AG20443 (cell line): Measurements from ENCODE around the gene YWHAQ.
A peak's percentile ranks its signal among the peaks of the same experiment; 100 is the strongest.

Source experiments
- DNase-seq: peaks from one replicate; pipeline ENCODE4 v3.0.0; 2012; ENCODE audit warnings: low spot score, mixed read lengths

The YWHAQ gene

DNA sequence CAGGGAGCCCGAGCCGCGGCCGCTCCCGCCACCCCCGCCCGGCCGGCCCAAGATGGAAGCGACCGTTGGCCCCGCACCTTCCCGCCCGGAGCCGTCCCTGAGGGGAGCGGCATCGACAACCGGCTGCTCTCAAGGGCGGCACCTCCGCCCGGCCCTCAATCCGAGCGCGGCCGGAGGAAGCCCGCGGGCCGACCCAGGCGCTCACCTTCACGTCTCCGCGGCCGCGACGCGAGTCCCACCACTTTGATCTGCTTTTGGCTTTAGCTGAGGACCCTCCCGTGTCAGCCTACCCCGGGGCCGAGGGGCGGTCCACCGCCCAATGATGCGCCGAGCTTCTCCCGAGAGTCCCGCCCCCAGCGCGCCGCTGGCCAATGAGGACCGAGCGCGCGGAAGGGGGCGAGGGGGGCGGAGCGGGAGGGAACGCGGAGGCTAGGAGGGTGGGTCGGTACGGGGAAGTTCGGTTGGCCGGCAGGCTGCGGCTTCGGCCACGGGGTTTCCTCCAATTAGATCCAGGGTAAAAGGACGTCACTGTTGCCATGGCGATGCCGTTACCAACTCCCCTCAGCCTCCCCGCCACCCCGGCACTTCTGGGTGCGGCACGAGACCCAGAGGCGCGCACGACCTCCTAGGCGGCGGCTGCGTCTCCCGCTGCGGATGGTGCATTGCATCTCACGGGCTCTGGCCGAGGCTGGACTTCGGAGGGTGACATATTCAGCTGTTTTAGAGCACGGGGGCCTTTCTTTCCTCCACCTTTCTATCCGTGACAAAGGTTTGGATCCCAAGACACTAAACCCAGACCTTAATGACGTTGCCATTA lies at the start of gene YWHAQ:
YWHAQ (minus strand) TSS at position 262 of the 817 bp plus-strand sequence. CDS start 545 bp downstream, outside the sequence.
- peak; percentile 99 for DNase-seq

GRCh38 chr2:9680082-9680481 lies 49.3 kb upstream of the YWHAQ start:
- no peak for DNase-seq

DNA sequence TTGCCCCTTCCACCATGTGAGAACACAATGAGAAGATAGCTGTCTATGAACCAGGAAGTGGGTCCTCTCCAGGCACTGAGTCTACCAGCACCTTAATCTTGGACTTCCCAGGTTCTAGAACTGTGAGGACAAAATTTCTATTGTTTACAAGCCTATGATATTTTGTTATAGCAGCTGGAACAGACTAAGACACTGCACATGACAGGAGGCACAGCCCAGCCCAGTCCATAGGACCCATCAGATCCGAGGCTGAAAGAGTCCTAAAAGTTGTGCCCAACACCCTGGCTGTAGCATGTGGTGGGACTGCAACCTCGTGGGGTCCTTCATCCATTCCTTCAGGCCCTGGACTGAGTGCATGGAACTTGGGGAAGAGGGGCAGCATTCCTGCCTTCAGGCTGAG lies 48.4 kb upstream of the YWHAQ start:
- no peak for DNase-seq

- no peak for DNase-seq
Measured at GRCh38 chr2:9678544-9678943, 47.7 kb upstream of the YWHAQ start.

DNA sequence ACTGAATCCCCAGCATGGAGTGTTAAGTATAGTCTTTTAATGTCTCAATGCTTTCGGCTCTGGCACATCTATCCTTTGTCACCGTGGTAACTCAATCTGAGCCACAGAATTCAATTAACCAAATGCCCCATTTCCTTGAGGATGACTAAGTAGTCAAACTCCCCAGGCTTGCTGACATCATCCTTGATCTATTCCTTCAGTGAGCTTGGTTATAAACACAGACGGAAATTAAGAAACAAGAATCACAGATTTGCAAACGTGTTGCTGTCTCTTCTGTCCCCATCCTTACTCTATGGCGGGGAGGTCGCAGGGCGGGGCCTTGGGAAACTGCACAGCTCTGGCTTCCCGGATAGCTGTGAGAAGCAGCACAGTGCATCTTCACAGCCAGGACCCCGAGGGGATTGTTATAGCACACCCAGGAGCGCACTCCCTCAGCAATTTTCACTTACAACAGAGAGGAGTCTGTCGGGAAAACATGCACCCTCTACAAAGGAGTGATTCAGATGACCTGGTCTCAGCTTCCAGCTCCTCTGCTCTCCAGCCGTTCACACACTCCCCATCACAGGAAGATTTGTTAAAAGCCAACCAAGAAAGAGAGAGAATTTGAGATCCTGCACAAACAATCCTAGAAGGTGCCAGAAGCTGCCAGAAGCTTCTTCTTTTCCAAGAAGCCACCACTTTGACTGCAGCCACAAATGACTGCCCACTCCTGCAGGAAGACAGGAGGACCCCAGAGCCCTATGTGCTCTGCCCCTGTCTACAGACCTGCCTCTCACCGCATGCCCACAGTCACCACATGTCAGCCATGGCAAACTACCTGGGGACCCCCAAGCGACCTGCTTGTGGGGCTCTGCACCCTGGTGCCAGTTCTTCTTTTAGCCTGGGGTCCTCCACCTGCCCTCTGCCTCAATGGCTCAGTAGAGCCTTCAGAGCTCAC lies 44.9 kb upstream of the YWHAQ start:
- DNase-seq: peak; percentile 90

DNA sequence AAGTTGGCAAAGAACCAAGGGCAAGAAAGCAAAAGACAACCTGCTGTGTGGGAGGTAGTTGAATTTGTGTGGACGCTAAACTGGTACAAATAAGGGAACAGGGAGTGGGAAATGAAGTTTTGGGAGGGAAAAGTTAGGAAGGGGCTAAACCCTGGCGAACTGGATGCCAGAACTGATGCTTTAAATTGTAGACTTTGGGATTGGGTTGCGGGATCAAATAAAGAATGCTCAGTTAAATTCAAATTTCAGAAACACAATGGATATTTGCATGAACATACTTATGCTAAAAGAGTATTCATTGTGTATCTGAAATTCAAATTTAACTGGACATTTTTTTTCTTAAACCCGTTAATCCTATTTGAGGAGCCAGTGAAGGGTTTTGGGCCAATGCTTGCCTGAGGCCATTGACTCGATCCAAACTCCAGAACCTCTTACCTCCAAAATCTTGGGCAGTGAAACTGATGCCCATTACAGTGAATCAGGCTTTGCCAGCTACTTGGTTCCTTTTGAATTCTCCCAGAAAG lies 44.2 kb upstream of the YWHAQ start:
- no peak for DNase-seq

GRCh38 chr2:9673914-9674481 lies 43.2 kb upstream of the YWHAQ start:
- no peak for DNase-seq

DNA sequence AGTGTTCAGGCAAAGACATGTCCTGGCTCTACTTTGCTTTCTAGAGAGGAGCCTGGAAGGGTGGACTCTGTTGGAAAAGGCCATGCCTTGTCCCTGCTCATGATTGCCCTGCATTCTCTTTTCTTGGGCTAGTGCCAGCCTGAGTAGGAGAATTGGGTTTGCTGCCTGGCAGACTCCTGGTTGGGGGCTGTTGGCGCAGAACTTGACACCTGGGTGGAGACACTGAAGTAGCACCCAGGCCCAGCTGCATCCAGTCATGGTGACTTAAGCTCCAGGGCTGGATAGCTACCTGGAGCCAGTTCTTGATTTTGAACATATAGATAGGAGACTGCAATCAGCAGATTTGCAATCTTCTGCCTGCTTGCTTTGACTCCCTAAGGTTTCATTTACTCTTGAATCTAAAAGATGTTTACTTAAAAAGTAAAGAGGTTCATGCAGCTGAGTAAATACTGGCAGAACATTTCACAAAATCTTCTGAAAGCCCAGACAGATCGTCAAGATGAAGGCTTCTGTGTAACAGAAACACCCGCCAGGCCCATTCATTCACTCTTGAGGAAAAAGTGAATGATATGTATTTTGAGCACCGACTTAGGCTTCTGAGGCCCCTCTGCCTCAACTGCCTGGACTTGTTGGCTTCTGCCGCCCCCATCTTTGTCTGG lies 38.0 kb upstream of the YWHAQ start:
- DNase-seq: no peak

- no peak for DNase-seq
Measured at GRCh38 chr2:9667826-9668225, 37.0 kb upstream of the YWHAQ start.

GRCh38 chr2:9666306-9666705 lies 35.5 kb upstream of the YWHAQ start:
- DNase-seq: peak; percentile 23

DNA sequence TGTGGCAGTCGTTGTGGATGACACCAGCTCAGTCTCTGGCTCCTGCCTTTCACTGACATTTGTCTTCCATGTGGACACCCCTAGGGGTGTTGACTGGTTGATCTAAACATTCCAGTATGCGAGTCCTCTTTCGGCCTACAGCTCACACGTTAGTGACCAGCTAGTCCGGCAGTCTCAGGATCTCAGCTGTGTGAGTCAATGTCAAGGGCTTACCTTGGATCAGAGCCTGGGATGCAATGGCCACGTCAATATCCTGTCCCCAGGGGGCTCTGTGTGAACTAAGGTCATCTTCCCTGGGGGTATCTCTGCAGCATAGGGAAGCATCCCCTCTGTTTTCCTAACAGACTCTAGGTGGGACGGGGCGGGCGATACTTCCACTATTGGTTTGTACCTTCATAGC lies 35.1 kb upstream of the YWHAQ start:
- peak; percentile 85 for DNase-seq

DNA sequence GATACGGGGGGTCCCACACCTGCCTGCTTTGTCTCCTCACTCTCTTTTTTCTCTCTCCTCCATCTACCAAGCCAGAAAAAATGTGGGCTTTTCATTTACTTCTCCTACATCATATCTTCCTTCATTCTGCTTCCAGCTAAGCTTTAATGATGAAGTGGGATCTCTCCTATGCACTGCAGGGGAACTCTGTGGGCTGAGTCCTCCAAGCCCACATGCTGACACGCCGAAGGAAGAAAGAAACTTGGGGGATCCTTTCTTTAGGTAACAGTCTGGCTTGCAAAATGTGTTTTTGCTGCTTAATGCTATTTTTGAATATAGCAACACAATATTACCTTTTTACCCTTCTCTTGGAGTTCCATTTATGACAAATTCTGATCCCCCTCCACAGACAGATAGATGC lies 33.6 kb upstream of the YWHAQ start:
- DNase-seq: no peak

DNA sequence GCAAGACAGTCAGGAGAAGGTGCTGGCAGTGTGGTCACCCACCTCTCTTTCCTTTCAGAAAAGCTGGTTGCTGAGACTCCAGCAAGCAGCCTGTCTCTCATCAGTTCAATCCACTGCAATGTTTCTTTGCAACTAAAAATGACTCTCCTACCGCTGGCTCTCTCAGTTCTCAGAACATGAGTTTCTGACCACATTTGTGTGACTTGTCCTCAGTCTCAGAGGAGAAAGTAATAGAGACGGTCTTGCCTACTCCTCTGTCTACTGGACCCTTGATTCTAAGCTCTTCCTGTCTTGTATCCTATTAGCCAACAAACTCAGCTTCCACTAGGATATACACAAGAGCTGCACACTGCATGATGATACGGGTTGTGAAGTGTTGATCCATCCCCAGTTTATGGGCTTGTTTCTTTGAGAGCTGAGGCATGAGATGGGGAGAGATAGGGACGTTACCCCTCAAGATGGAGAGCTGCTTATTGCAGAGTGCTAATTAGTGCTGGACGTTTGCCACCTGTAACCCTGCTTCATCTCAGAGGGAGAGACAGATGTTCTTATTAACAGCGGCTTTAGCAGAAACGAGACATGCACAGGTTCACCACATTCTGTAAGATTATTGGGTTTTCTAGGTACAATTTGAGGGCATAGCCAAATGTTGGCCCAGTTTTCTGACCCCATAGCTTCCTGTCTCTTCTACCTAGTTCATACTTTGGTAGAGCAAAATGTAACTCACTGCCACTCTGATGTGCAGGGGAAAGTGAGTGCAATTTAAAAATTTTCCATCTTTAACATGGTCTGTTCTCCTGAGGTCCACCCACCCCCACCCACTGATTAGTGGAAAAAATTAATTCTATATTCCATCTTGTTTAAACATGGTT lies 32.4 kb upstream of the YWHAQ start:
- no peak for DNase-seq

DNA sequence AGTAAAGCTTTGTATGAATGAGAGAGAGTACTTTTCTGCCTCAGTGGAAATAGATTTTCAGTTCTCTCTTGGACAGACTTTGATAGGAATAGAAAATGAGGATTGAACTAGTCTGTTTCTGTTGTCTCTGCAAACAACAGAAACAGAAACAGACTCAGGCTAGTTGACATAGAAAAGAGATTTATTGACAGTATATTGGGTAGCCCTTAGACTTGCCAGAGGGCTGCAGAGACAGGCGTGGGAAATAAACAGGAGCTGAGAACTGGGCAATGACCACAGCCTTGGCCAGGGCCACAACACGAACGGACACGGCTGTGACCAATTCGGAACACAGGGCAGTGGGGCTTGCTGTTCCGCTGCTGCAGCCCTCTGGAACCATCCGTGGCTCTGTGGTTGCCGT lies 30.5 kb upstream of the YWHAQ start:
- no peak for DNase-seq

GRCh38 chr2:9660781-9661180 lies 30.0 kb upstream of the YWHAQ start:
- DNase-seq: no peak

GRCh38 chr2:9660154-9660553 lies 29.4 kb upstream of the YWHAQ start:
- DNase-seq: no peak

- DNase-seq: no peak
Measured at GRCh38 chr2:9658972-9659371, 28.2 kb upstream of the YWHAQ start.

DNA sequence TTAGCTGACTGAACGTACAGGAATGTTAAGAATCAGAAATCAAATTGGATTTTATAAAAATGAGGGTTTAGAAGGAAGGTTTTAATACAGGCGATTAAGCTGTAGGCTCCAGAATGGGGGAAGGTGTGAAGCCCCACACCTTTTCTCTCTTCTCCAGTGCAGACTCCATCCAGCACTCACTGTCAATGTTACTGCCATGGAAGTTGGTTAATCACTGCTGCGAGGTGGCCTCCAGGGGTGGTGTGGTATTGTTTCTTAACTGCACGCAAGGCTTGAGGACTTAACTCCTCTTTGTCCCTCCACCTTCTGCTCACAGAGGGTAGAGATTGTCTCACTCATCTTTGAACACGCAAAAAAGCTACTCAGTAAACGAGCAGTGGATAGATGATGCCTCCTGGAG lies 26.9 kb upstream of the YWHAQ start:
- no peak for DNase-seq

DNA sequence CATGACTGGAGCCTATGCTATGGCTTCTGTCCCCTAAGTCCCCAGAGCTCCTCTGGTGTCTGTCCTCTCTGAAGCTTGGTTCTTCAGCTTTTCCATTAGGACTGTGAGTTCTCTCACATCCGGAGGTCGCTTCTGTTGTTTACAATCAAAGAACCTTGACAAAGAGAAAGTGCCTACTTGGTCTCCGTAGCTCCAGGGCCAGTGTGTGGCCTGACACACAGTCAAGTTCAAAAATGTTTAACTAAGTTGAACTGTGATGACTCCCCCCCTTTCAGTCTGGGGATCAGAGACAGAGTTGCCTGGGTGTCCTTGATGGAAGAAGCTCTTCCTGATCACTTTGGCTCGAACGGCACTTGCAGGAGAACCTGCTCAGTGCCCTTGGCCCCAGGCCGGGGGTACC lies 26.3 kb upstream of the YWHAQ start:
- DNase-seq: no peak

GRCh38 chr2:9656270-9656766 lies 25.5 kb upstream of the YWHAQ start:
- peak; percentile 92 for DNase-seq
